Activated CD8-positive, alpha-beta memory T cell treated with anti-CD3 and anti-CD28 coated beads, Interleukin-2, amount 10 ng/mL, durations not matched to agents 7 days and 5 days (primary cell): ENCODE results near the gene SLC23A2. TPM values are rescaled to one million over a fixed set of nuclear protein-coding genes. Genes with fewer than 3 reads are reported as not detected.
"Not testable (repeated sequence)": the region's sequence is repeated elsewhere in the genome, so short reads cannot be mapped to it uniquely, and the experiment has no call there.

ENCODE experiments used
- ATAC-seq: fragments of 150-1000 bp; cut with Tn5 transposase; one replicate; pipeline ENCODE4 v1.10.0; 2021; ENCODE audit warnings: moderate library complexity
- CTCF ChIA-PET: fragments of 350-600 bp; sonication (Branson Sonifier 250); formaldehyde crosslinking; loops from one replicate; lab custom pipeline; 2021; ENCODE audit warnings: antibody characterized with exemption; lab: Charles Lee
- DNase-seq: peaks from one replicate; pipeline ENCODE4 v3.0.0-alpha.2; 2020
- H3K27ac Mint-ChIP-seq: one replicate; pipeline ENCODE4 v1.8.0; 2021; ENCODE audit warnings: mild to moderate bottlenecking, mixed read lengths
- H3K27me3 Mint-ChIP-seq: one replicate; pipeline ENCODE4 v1.8.0; 2021; ENCODE audit warnings: mixed read lengths
- H3K36me3 Mint-ChIP-seq: one replicate; pipeline ENCODE4 v1.8.0; 2021; ENCODE audit warnings: mild to moderate bottlenecking, mixed read lengths
- H3K4me1 Mint-ChIP-seq: one replicate; pipeline ENCODE4 v1.8.0; 2021; ENCODE audit warnings: mixed read lengths
- H3K4me3 Mint-ChIP-seq: one replicate; pipeline ENCODE4 v1.8.0; 2021; ENCODE audit warnings: mild to moderate bottlenecking, moderate library complexity, mixed read lengths
- H3K9me3 Mint-ChIP-seq: one replicate; pipeline ENCODE4 v1.8.0; 2022; ENCODE audit warnings: low read depth, mixed read lengths
- total RNA-seq, 2 experiments: library from RNA; stranded (reverse); gene quantifications; one replicate each; pipeline ENCODE4 v1.2.3, GENCODE V29; 2021

SLC23A2 gene
- total RNA-seq, 2 experiments from 2014 or later: 16.1 to 16.5 TPM

- peak overlapping the region; percentile 82 for H3K4me3 Mint-ChIP-seq
- peaks cover 24% of the 10 kb centered on the region for H3K4me1 Mint-ChIP-seq
- peak overlapping the region; percentile 63 for H3K27ac Mint-ChIP-seq
- CTCF ChIA-PET: interaction anchor here (1.0 to 3.6 kb wide), 4 partner anchors 56 to 242 kb away, joined by 3 to 18 read pairs (median 4); no protein-coding TSS in a partner anchor
- ATAC-seq (peak; percentile 70), DNase-seq (peak; percentile 46)
- no peaks in the 10 kb centered on the region for H3K9me3 Mint-ChIP-seq
- peaks cover 8% of the 10 kb centered on the region for H3K27me3 Mint-ChIP-seq
- peaks cover 4% of the 10 kb centered on the region for H3K36me3 Mint-ChIP-seq
Measured at GRCh38 chr20:5000263-5001173, 792 bp downstream of the SLC23A2 start.

GRCh38 chr20:4999788-5000187, 1.5 kb downstream of the SLC23A2 start:
- Mint-ChIP-seq H3K27ac (no peak overlapping the region), H3K4me3 (peak overlapping the region; percentile 82), H3K9me3 (no peaks in the 10 kb centered on the region), H3K36me3 (peaks cover 4% of the 10 kb centered on the region), H3K27me3 (peaks cover 8% of the 10 kb centered on the region), H3K4me1 (peaks cover 24% of the 10 kb centered on the region)
- no peak for DNase-seq
- ATAC-seq: no peak
- CTCF ChIA-PET: interaction anchor here (1.4 to 3.6 kb wide), 2 partner anchors 100 to 242 kb away, joined by 3 to 18 read pairs; no protein-coding TSS in a partner anchor

- DNase-seq: no peak
- Mint-ChIP-seq H3K36me3 (peaks cover 4% of the 10 kb centered on the region), H3K27ac (no peak overlapping the region), H3K27me3 (peaks cover 3% of the 10 kb centered on the region), H3K4me3 (no peak overlapping the region), H3K4me1 (peaks cover 24% of the 10 kb centered on the region), H3K9me3 (no peaks in the 10 kb centered on the region)
- no peak for ATAC-seq
- CTCF ChIA-PET: interaction anchor here (0.7 to 3.6 kb wide), 2 partner anchors 102 to 119 kb away, joined by 3 to 18 read pairs; no protein-coding TSS in a partner anchor
Measured at GRCh38 chr20:4998160-4998651, 3.1 kb downstream of the SLC23A2 start.

- peaks cover 24% of the 10 kb centered on the region for H3K4me1 Mint-ChIP-seq
- H3K36me3 Mint-ChIP-seq: peaks cover 4% of the 10 kb centered on the region
- no peak overlapping the region for H3K4me3 Mint-ChIP-seq
- no peak for ATAC-seq
- no peak overlapping the region for H3K27ac Mint-ChIP-seq
- no peaks in the 10 kb centered on the region for H3K9me3 Mint-ChIP-seq
- CTCF ChIA-PET: interaction anchor here (0.8 to 1.3 kb wide), 2 partner anchors 48 to 105 kb away, joined by 3 to 4 read pairs; no protein-coding TSS in a partner anchor
- peaks cover under 1% of the 10 kb centered on the region for H3K27me3 Mint-ChIP-seq
- DNase-seq: no peak
Measured at GRCh38 chr20:4997222-4997621, 4.1 kb downstream of the SLC23A2 start.

GRCh38 chr20:4989570-4989969, 11.7 kb downstream of the SLC23A2 start:
- Mint-ChIP-seq H3K27ac (no peak overlapping the region), H3K36me3 (peaks cover under 1% of the 10 kb centered on the region), H3K4me1 (peaks cover 6% of the 10 kb centered on the region), H3K27me3 (no peaks in the 10 kb centered on the region), H3K9me3 (no peaks in the 10 kb centered on the region), H3K4me3 (no peak overlapping the region)
- CTCF ChIA-PET: no interaction called here
- ATAC-seq (no peak), DNase-seq (no peak)

GRCh38 chr20:4987130-4987529, 14.2 kb downstream of the SLC23A2 start:
- H3K9me3 Mint-ChIP-seq: no peaks in the 10 kb centered on the region
- ATAC-seq (no peak), DNase-seq (no peak)
- H3K4me3 Mint-ChIP-seq: no peak overlapping the region
- no peaks in the 10 kb centered on the region for H3K27me3 Mint-ChIP-seq
- H3K36me3 Mint-ChIP-seq: peaks cover 2% of the 10 kb centered on the region
- no peak overlapping the region for H3K27ac Mint-ChIP-seq
- CTCF ChIA-PET: interaction anchor here (0.7 kb wide), 1 partner anchor 117 kb away, joined by 3 read pairs; no protein-coding TSS in a partner anchor
- H3K4me1 Mint-ChIP-seq: peaks cover 9% of the 10 kb centered on the region

GRCh38 chr20:4985658-4986057, 15.7 kb downstream of the SLC23A2 start:
- CTCF ChIA-PET: no interaction called here
- H3K9me3 Mint-ChIP-seq: no peaks in the 10 kb centered on the region
- ATAC-seq: no peak

GRCh38 chr20:4982281-4982680, 19.0 kb downstream of the SLC23A2 start:
- ATAC-seq: no peak

More at GRCh38 chr20:4985658-4986057, 15.7 kb downstream of the SLC23A2 start:
- H3K4me1 Mint-ChIP-seq: peaks cover 11% of the 10 kb centered on the region
- no peak for DNase-seq
- H3K27me3 Mint-ChIP-seq: no peaks in the 10 kb centered on the region
- H3K27ac Mint-ChIP-seq: no peak overlapping the region
- H3K36me3 Mint-ChIP-seq: peaks cover 2% of the 10 kb centered on the region
- H3K4me3 Mint-ChIP-seq: no peak overlapping the region

GRCh38 chr20:4979841-4980410, 21.4 kb downstream of the SLC23A2 start:
- peaks cover 6% of the 10 kb centered on the region for H3K4me1 Mint-ChIP-seq
- peaks cover 2% of the 10 kb centered on the region for H3K36me3 Mint-ChIP-seq
- H3K9me3 Mint-ChIP-seq: no peaks in the 10 kb centered on the region
- DNase-seq: no peak
- no peak overlapping the region for H3K27ac Mint-ChIP-seq
- no peak for ATAC-seq
- no peaks in the 10 kb centered on the region for H3K27me3 Mint-ChIP-seq
- CTCF ChIA-PET: interaction anchor here (1.1 kb wide), 1 partner anchor 14 kb away, joined by 3 read pairs; no protein-coding TSS in a partner anchor
- H3K4me3 Mint-ChIP-seq: no peak overlapping the region

More at GRCh38 chr20:4982281-4982680, 19.0 kb downstream of the SLC23A2 start:
- peaks cover 6% of the 10 kb centered on the region for H3K4me1 Mint-ChIP-seq
- H3K4me3 Mint-ChIP-seq: no peak overlapping the region
- H3K36me3 Mint-ChIP-seq: peaks cover 2% of the 10 kb centered on the region
- no peaks in the 10 kb centered on the region for H3K27me3 Mint-ChIP-seq
- no peak overlapping the region for H3K27ac Mint-ChIP-seq
- no peaks in the 10 kb centered on the region for H3K9me3 Mint-ChIP-seq
- CTCF ChIA-PET: no interaction called here
- DNase-seq: no peak

GRCh38 chr20:4978050-4978918, 23.0 kb downstream of the SLC23A2 start:
- Mint-ChIP-seq H3K27ac (no peak overlapping the region), H3K4me3 (no peak overlapping the region), H3K36me3 (no peaks in the 10 kb centered on the region), H3K4me1 (peaks cover 16% of the 10 kb centered on the region), H3K9me3 (no peaks in the 10 kb centered on the region), H3K27me3 (no peaks in the 10 kb centered on the region)
- CTCF ChIA-PET: no interaction called here
- ATAC-seq: no peak
- no peak for DNase-seq

GRCh38 chr20:4976014-4976413, 25.3 kb downstream of the SLC23A2 start:
- CTCF ChIA-PET, H3K4me3 Mint-ChIP-seq, H3K27ac Mint-ChIP-seq, H3K9me3 Mint-ChIP-seq, DNase-seq, H3K27me3 Mint-ChIP-seq, ATAC-seq, H3K36me3 Mint-ChIP-seq: not testable (repeated sequence)
- peaks cover 20% of the 10 kb centered on the region for H3K4me1 Mint-ChIP-seq

- Mint-ChIP-seq H3K4me3 (peak overlapping the region; percentile 56), H3K4me1 (peaks cover 19% of the 10 kb centered on the region), H3K9me3 (no peaks in the 10 kb centered on the region), H3K27ac (peak overlapping the region; percentile 76), H3K36me3 (peaks cover 1% of the 10 kb centered on the region), H3K27me3 (no peaks in the 10 kb centered on the region)
- CTCF ChIA-PET: interaction anchor here (0.9 to 1.4 kb wide), 4 partner anchors 11 to 128 kb away, joined by 3 read pairs; no protein-coding TSS in a partner anchor
- peak; percentile 69 for DNase-seq
- peak; percentile 77 for ATAC-seq
Measured at GRCh38 chr20:4973330-4974097, 27.8 kb downstream of the SLC23A2 start.
